ENCODE measurements around the gene PTPN12. TPM values are rescaled to one million over a fixed set of nuclear protein-coding genes. Genes with fewer than 3 reads are reported as not detected.
"Not testable (repeated sequence)": the region's sequence is repeated elsewhere in the genome, so short reads cannot be mapped to it uniquely, and the experiment has no call there.

PTPN12 gene
- total RNA-seq, 1 donor from 2014 or later: 86.6 TPM

DNA sequence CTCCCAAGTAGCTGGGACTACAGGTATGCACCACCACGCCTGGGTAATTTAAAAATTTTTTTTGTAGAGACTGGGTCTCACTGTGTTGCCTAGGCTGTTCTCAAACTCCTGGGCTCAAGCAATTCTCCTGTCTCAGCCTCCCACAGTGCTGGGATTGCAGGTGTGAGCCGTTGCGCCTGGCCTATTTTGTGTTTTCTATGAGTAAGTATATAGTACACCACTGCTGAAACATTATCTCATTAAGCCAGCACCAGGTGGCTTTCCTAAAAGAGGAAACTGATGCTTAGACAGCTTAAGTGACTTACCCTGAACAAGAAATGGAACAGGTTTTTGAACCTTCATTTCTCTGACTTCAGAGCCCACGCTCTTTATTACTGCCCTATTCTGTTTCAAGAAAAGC is 7.8 kb upstream of the PTPN12 start:
- H3K4me3 Mint-ChIP-seq: no peak overlapping the region
- no peak for TF ChIP-seq EZH2 (IDR thresholded peaks at IDR 0.05)
- TF ChIP-seq EZH2phosphoT487 (IDR thresholded peaks at IDR 0.05): no peak
- TF ChIP-seq, protein P1, sequence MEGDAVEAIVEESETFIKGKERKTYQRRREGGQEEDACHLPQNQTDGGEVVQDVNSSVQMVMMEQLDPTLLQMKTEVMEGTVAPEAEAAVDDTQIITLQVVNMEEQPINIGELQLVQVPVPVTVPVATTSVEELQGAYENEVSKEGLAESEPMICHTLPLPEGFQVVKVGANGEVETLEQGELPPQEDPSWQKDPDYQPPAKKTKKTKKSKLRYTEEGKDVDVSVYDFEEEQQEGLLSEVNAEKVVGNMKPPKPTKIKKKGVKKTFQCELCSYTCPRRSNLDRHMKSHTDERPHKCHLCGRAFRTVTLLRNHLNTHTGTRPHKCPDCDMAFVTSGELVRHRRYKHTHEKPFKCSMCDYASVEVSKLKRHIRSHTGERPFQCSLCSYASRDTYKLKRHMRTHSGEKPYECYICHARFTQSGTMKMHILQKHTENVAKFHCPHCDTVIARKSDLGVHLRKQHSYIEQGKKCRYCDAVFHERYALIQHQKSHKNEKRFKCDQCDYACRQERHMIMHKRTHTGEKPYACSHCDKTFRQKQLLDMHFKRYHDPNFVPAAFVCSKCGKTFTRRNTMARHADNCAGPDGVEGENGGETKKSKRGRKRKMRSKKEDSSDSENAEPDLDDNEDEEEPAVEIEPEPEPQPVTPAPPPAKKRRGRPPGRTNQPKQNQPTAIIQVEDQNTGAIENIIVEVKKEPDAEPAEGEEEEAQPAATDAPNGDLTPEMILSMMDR (IDR thresholded peaks at IDR 0.05): no peak
- H3K4me1 Mint-ChIP-seq: no peaks in the 10 kb centered on the region
- no peaks in the 10 kb centered on the region for H3K79me2 ChIP-seq (ENCODE audit: low read depth)
- H3K27ac Mint-ChIP-seq: no peak overlapping the region
- no peak for DNase-seq (ENCODE audit: low spot score)
- H3K4me2 ChIP-seq: no peak overlapping the region
- H3F3A ChIP-seq (ENCODE audit: low read depth): peaks cover 9% of the 10 kb centered on the region
- H3K4me3 ChIP-seq: no peak overlapping the region
- H3K36me3 ChIP-seq: no peaks in the 10 kb centered on the region
- no peak overlapping the region for H3K9ac ChIP-seq
- no peak overlapping the region for H2AFZ ChIP-seq (replicated peaks)
- H3K27ac ChIP-seq: no peak overlapping the region
- H3K9me3 ChIP-seq (ENCODE audit: low read depth): no peaks in the 10 kb centered on the region
- H3K27me3 Mint-ChIP-seq (ENCODE audit: insufficient read depth, low read depth): no peaks in the 10 kb centered on the region
- peaks cover 2% of the 10 kb centered on the region for H3K36me3 Mint-ChIP-seq
- peaks cover 2% of the 10 kb centered on the region for H3K4me1 ChIP-seq
- peaks cover 9% of the 10 kb centered on the region for H3K9me3 Mint-ChIP-seq
- H4K20me1 ChIP-seq (ENCODE audit: low read depth): no peaks in the 10 kb centered on the region
- H3K27me3 ChIP-seq: no peaks in the 10 kb centered on the region

DNA sequence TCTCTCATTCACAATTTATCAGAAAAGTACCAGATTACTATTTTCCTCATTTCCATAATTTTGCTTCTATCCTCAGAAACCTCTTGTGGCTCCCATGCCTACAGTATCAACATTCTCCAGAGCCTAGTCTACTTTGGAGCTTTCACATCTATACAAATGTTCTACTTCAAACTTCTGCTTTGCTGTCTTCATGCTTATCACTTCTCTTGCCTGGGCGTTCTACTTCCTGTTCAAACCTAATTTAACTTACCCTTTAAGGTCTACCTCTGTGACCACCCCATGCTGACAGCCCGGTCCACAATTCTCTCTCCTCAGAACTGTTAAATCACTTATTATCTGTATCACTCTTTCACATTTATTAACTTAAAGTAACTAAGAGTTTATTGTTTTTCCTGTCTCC is 6.1 kb upstream of the PTPN12 start:
- H3F3A ChIP-seq (ENCODE audit: low read depth): peaks cover 15% of the 10 kb centered on the region
- peaks cover 12% of the 10 kb centered on the region for H3K9me3 Mint-ChIP-seq
- H2AFZ ChIP-seq (replicated peaks): no peak overlapping the region
- no peak overlapping the region for H3K27ac ChIP-seq
- H3K9ac ChIP-seq: no peak overlapping the region
- H4K20me1 ChIP-seq (ENCODE audit: low read depth): no peaks in the 10 kb centered on the region
- DNase-seq (ENCODE audit: low spot score): no peak
- H3K27ac Mint-ChIP-seq: no peak overlapping the region
- no peak overlapping the region for H3K4me3 ChIP-seq
- H3K4me1 Mint-ChIP-seq: no peaks in the 10 kb centered on the region
- no peaks in the 10 kb centered on the region for H3K27me3 Mint-ChIP-seq (ENCODE audit: insufficient read depth, low read depth)
- no peak overlapping the region for H3K4me2 ChIP-seq
- peaks cover 4% of the 10 kb centered on the region for H3K36me3 Mint-ChIP-seq
- no peaks in the 10 kb centered on the region for H3K36me3 ChIP-seq
- H3K4me3 Mint-ChIP-seq: no peak overlapping the region
- H3K27me3 ChIP-seq: no peaks in the 10 kb centered on the region
- TF ChIP-seq EZH2 (IDR thresholded peaks at IDR 0.05): no peak
- H3K79me2 ChIP-seq (ENCODE audit: low read depth): no peaks in the 10 kb centered on the region
- peaks cover 2% of the 10 kb centered on the region for H3K4me1 ChIP-seq
- H3K9me3 ChIP-seq (ENCODE audit: low read depth): no peaks in the 10 kb centered on the region

DNA sequence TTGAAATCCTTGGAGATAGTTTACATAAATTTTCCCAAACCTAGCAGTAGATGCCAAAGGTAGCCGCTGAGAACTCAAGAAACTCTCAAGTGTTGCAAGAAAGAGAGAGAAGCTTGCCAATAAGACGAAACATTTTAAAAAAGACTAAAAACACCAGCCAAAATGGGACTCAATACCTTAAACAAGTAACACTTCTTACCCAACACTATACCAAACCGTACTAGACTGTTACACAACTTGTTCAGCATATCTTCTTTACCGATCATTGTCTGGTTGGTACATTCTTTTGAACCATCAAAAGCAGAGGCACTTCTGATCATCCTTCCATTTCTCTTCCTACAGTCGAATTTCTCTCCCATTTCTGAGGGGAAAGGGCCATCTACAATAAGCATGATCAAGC is 4.8 kb upstream of the PTPN12 start:
- DNase-seq (ENCODE audit: low spot score): no peak
- Histone ChIP-seq H3K4me3 (no peak overlapping the region), H3K9ac (no peak overlapping the region), H3K4me1 (peaks cover 2% of the 10 kb centered on the region), H3K27me3 (no peaks in the 10 kb centered on the region), H3K4me2 (no peak overlapping the region), H3K9me3 (ENCODE audit: low read depth) (no peaks in the 10 kb centered on the region), H4K20me1 (ENCODE audit: low read depth) (no peaks in the 10 kb centered on the region), H3F3A (ENCODE audit: low read depth) (peaks cover 23% of the 10 kb centered on the region), H3K79me2 (ENCODE audit: low read depth) (peaks cover 1% of the 10 kb centered on the region), H3K36me3 (no peaks in the 10 kb centered on the region), H2AFZ (replicated peaks) (no peak overlapping the region), H3K27ac (no peak overlapping the region)
- Mint-ChIP-seq H3K9me3 (peaks cover 12% of the 10 kb centered on the region), H3K27ac (no peak overlapping the region), H3K36me3 (peaks cover 4% of the 10 kb centered on the region), H3K4me1 (no peaks in the 10 kb centered on the region), H3K4me3 (no peak overlapping the region), H3K27me3 (ENCODE audit: insufficient read depth, low read depth) (no peaks in the 10 kb centered on the region)
- TF ChIP-seq EZH2phosphoT487 (IDR thresholded peaks at IDR 0.05) (no peak), EZH2 (IDR thresholded peaks at IDR 0.05) (no peak)
- TF ChIP-seq, protein P1 (IDR thresholded peaks at IDR 0.05): no peak

DNA sequence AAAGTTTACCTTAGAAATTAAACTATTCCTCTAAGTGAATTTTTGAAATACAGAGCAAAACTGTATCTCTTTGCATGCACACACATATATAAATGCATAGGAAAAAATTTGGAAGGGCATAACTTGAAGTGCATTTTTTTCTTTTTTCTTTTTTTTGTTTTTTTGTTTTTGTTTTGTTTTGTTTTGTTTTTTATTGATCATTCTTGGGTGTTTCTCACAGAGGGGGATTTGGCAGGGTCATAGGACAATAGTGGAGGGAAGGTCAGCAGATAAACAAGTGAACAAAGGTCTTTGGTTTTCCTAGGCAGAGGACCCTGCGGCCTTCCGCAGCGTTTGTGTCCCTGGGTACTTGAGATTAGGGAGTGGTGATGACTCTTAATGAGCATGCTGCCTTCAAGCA is 4.4 kb upstream of the PTPN12 start:
- H4K20me1 ChIP-seq (ENCODE audit: low read depth); H3K27me3 Mint-ChIP-seq (ENCODE audit: insufficient read depth, low read depth); H3K36me3 Mint-ChIP-seq; H3K4me1 Mint-ChIP-seq; H3K9ac ChIP-seq; H3K27ac ChIP-seq; H3K79me2 ChIP-seq (ENCODE audit: low read depth); H3K4me2 ChIP-seq; H3K4me3 ChIP-seq; H3K27ac Mint-ChIP-seq; H3K9me3 ChIP-seq (ENCODE audit: low read depth); H3K27me3 ChIP-seq; DNase-seq (ENCODE audit: low spot score); H2AFZ ChIP-seq (replicated peaks); H3K36me3 ChIP-seq; H3K4me3 Mint-ChIP-seq; H3K4me1 ChIP-seq: not testable (repeated sequence)
- peaks cover 12% of the 10 kb centered on the region for H3K9me3 Mint-ChIP-seq
- peaks cover 28% of the 10 kb centered on the region for H3F3A ChIP-seq (ENCODE audit: low read depth)

DNA sequence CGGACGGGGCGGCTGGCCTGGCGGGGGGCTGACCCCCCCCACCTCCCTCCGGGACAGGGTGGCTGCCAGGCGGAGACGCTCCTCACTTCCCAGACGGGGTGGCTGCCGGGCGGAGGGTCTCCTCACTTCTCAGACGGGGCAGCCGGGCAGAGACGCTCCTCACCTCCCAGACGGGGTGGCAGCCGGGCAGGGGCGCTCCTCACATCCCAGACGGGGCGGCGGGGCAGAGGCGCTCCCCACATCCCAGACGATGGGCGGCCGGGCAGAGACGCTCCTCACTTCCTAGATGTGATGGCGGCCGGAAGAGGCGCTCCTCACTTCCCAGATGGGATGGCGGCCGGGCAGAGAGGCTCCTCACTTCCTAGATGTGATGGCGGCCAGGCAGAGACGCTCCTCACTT is 3.0 kb upstream of the PTPN12 start:
- H3K36me3 Mint-ChIP-seq; H3K4me1 ChIP-seq; H2AFZ ChIP-seq (replicated peaks); H3K27me3 Mint-ChIP-seq (ENCODE audit: insufficient read depth, low read depth); H4K20me1 ChIP-seq (ENCODE audit: low read depth); H3K4me1 Mint-ChIP-seq; H3K4me3 ChIP-seq; H3K4me2 ChIP-seq; H3K27me3 ChIP-seq; H3K27ac ChIP-seq; H3K27ac Mint-ChIP-seq; H3K4me3 Mint-ChIP-seq; H3K9me3 ChIP-seq (ENCODE audit: low read depth); DNase-seq (ENCODE audit: low spot score); H3K9ac ChIP-seq; H3K36me3 ChIP-seq: not testable (repeated sequence)
- H3K79me2 ChIP-seq (ENCODE audit: low read depth): peaks cover 19% of the 10 kb centered on the region
- peaks cover 41% of the 10 kb centered on the region for H3F3A ChIP-seq (ENCODE audit: low read depth)
- H3K9me3 Mint-ChIP-seq: peaks cover 12% of the 10 kb centered on the region

Measured in neural progenitor cell (in vitro differentiated cells).